Measurements from ENCODE around the gene LEO1. TPM values are rescaled to one million over a fixed set of nuclear protein-coding genes. Genes with fewer than 3 reads are reported as not detected.

LEO1 gene
- total and polyA plus RNA-seq, 2 experiments from 2014 or later: 28.1 to 36.0 TPM

DNA sequence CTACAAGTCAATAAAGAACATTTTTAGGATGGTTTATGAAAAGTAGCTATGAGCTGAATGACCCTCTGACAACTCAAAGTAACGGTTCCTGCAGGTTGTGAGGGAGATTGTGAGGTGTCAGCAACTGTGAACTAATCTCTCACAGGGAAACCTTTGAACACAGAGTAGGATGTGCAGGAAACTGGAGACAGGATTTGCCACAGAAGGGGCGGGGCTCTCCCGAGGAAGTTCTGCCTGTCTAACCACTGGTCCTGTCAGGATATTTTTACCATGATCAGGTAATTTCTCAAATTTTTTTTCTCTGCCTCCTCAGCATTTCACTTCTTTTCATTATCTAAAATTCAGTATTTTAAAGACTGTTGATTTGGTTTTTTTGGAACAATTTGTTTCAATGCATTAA, 33.3 kb downstream of the LEO1 start:
- H3K9me3 ChIP-seq (ENCODE audit: low read depth): no peaks in the 10 kb centered on the region
- no peak overlapping the region for H3K27ac ChIP-seq
- H3K4me3 ChIP-seq: no peak overlapping the region
- in situ Hi-C loops (cut with MboI): no loop called here
- no peaks in the 10 kb centered on the region for H3K27me3 ChIP-seq (replicated peaks; ENCODE audit: insufficient read depth)
- H3K9ac ChIP-seq: no peak overlapping the region
- no peak overlapping the region for H3K4me2 ChIP-seq (ENCODE audit: unreplicated experiment)
- peaks cover 11% of the 10 kb centered on the region; the same call in 1 of the 2 replicates for H3F3A ChIP-seq (ENCODE audit: insufficient read depth)
- no peaks in the 10 kb centered on the region for H3K4me1 ChIP-seq (ENCODE audit: insufficient read depth)
- TF ChIP-seq EZH2phosphoT487 (IDR thresholded peaks at IDR 0.05; ENCODE audit: insufficient read depth, low read depth) (no peak), EZH2 (IDR thresholded peaks at IDR 0.05; ENCODE audit: insufficient read depth, poor library complexity, severe bottlenecking) (no peak)
- no peaks in the 10 kb centered on the region for H3K9me2 ChIP-seq (ENCODE audit: insufficient read depth)
- no peak overlapping the region for H2AFZ ChIP-seq
- 82 to 83% methylated on average over 3 of the region's 3 CpGs for WGBS, 2 experiments (ENCODE audit: low coverage in 1 of 2, low lambda C conversion rate in 2 of 2, missing lambda C conversion rate in 2 of 2)
- no peak for DNase-seq
- peaks cover 15% of the 10 kb centered on the region; the same call in 1 of the 2 replicates for H3K79me2 ChIP-seq (ENCODE audit: insufficient read depth)
- H3K36me3 ChIP-seq (ENCODE audit: low read depth): no peaks in the 10 kb centered on the region; the same call in 1 of the 2 replicates
- no peaks in the 10 kb centered on the region for H4K20me1 ChIP-seq (ENCODE audit: insufficient read depth)

- TF ChIP-seq EZH2phosphoT487 (IDR thresholded peaks at IDR 0.05; ENCODE audit: insufficient read depth, low read depth): no peak
- DNase-seq: no peak
- no peaks in the 10 kb centered on the region for H3K9me2 ChIP-seq (ENCODE audit: insufficient read depth)
- no peak overlapping the region for H3K4me2 ChIP-seq (ENCODE audit: unreplicated experiment)
- no peak overlapping the region for H3K4me3 ChIP-seq
- H4K20me1 ChIP-seq (ENCODE audit: insufficient read depth): no peaks in the 10 kb centered on the region
- WGBS, 2 experiments (ENCODE audit: low coverage in 1 of 2, low lambda C conversion rate in 2 of 2, missing lambda C conversion rate in 2 of 2): 76 to 81% methylated on average over 2 of the region's 2 CpGs
- no peaks in the 10 kb centered on the region; the same call in 1 of the 2 replicates for H3K36me3 ChIP-seq (ENCODE audit: low read depth)
- no peaks in the 10 kb centered on the region; the same call in 1 of the 2 replicates for H3K4me1 ChIP-seq (ENCODE audit: insufficient read depth)
- H3K27me3 ChIP-seq (replicated peaks; ENCODE audit: insufficient read depth): no peaks in the 10 kb centered on the region
- in situ Hi-C loops (cut with MboI): no loop called here
- H2AFZ ChIP-seq: no peak overlapping the region
- H3K79me2 ChIP-seq (ENCODE audit: insufficient read depth): peaks cover 7% of the 10 kb centered on the region; the same call in 1 of the 2 replicates
- H3F3A ChIP-seq (ENCODE audit: insufficient read depth): peaks cover 11% of the 10 kb centered on the region; the same call in 1 of the 2 replicates
- H3K9ac ChIP-seq: no peak overlapping the region
- no peaks in the 10 kb centered on the region for H3K9me3 ChIP-seq (ENCODE audit: low read depth)
- no peak overlapping the region for H3K27ac ChIP-seq
These were observed 35.5 kb downstream of the LEO1 start for GRCh38 chr15:51936105-51936478.

DNA sequence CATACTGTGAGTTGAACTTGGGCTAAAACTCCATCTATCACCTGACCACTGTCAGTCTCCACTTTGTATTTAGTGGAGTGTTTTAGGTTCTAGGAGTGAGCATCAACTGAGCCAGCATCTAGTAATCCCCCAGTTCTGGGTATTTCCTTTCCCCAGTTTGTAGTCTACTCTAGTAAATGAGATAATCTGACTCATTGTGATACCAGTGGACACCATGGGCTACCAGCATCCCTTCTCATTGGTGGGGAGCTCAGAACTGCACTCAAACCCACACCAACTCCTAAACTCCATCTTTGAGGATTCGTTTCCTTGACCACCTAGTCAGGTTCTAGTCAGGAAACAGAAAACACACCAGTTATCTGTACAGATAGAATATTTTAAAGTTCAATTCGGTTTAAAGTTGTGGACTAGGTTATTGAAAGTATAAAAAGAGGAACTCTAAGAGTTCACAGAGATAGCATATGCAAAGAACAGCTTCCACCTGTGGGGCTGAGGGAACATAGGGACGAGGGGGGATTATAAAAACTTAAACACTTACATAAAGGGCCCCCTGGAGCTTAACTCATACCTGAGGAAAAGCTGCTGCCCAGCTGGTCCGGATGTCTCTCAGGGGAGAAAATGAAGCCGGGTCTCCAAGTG, 36.0 kb downstream of the LEO1 start:
- Histone ChIP-seq H3K4me2 (ENCODE audit: unreplicated experiment) (no peak overlapping the region), H4K20me1 (ENCODE audit: insufficient read depth) (no peaks in the 10 kb centered on the region), H3K9ac (no peak overlapping the region), H3K36me3 (ENCODE audit: low read depth) (no peaks in the 10 kb centered on the region; the same call in 1 of the 2 replicates), H2AFZ (no peak overlapping the region), H3K4me1 (ENCODE audit: insufficient read depth) (no peaks in the 10 kb centered on the region; the same call in 1 of the 2 replicates), H3K9me2 (ENCODE audit: insufficient read depth) (no peaks in the 10 kb centered on the region), H3K27ac (no peak overlapping the region), H3K9me3 (ENCODE audit: low read depth) (no peaks in the 10 kb centered on the region), H3K4me3 (no peak overlapping the region), H3K79me2 (ENCODE audit: insufficient read depth) (peaks cover 7% of the 10 kb centered on the region; the same call in 1 of the 2 replicates), H3K27me3 (replicated peaks; ENCODE audit: insufficient read depth) (no peaks in the 10 kb centered on the region), H3F3A (ENCODE audit: insufficient read depth) (peaks cover 16% of the 10 kb centered on the region; the same call in 1 of the 2 replicates)
- in situ Hi-C loops (cut with MboI): no loop called here
- no peak for TF ChIP-seq EZH2 (IDR thresholded peaks at IDR 0.05; ENCODE audit: insufficient read depth, poor library complexity, severe bottlenecking)
- no peak for TF ChIP-seq EZH2phosphoT487 (IDR thresholded peaks at IDR 0.05; ENCODE audit: insufficient read depth, low read depth)
- 51 to 59% methylated on average over 5 of the region's 5 CpGs for WGBS, 2 experiments (ENCODE audit: low coverage in 1 of 2, low lambda C conversion rate in 2 of 2, missing lambda C conversion rate in 2 of 2)
- DNase-seq: no peak

- Histone ChIP-seq H3K27me3 (replicated peaks; ENCODE audit: insufficient read depth) (no peaks in the 10 kb centered on the region), H3K9me3 (ENCODE audit: low read depth) (no peaks in the 10 kb centered on the region), H3K9me2 (ENCODE audit: insufficient read depth) (no peaks in the 10 kb centered on the region), H3K79me2 (ENCODE audit: insufficient read depth) (no peaks in the 10 kb centered on the region), H3K27ac (no peak overlapping the region), H3F3A (ENCODE audit: insufficient read depth) (peaks cover 19% of the 10 kb centered on the region; the same call in 1 of the 2 replicates), H2AFZ (no peak overlapping the region), H3K9ac (no peak overlapping the region), H3K36me3 (ENCODE audit: low read depth) (peaks cover 13% of the 10 kb centered on the region; the same call in 1 of the 2 replicates), H3K4me2 (ENCODE audit: unreplicated experiment) (no peak overlapping the region), H3K4me3 (no peak overlapping the region), H4K20me1 (ENCODE audit: insufficient read depth) (no peaks in the 10 kb centered on the region), H3K4me1 (ENCODE audit: insufficient read depth) (no peaks in the 10 kb centered on the region; the same call in 1 of the 2 replicates)
- TF ChIP-seq EZH2phosphoT487 (IDR thresholded peaks at IDR 0.05; ENCODE audit: insufficient read depth, low read depth) (no peak), EZH2 (IDR thresholded peaks at IDR 0.05; ENCODE audit: insufficient read depth, poor library complexity, severe bottlenecking) (no peak)
- in situ Hi-C loops (cut with MboI): no loop called here
- WGBS, 2 experiments (ENCODE audit: low coverage in 1 of 2, low lambda C conversion rate in 2 of 2, missing lambda C conversion rate in 2 of 2): 57 to 74% methylated on average over 1 of the region's 1 CpG
- DNase-seq: peak; percentile 4
These were observed 39.4 kb downstream of the LEO1 start for GRCh38 chr15:51932161-51932560.

All from GM23248 (cell line).